ENCODE data around the gene TBC1D4.
"Not testable (repeated sequence)": the region's sequence is repeated elsewhere in the genome, so short reads cannot be mapped to it uniquely, and the experiment has no call there.

The TBC1D4 gene

GRCh38 chr13:75360170-75360569 is 121.8 kb downstream of the TBC1D4 start:
- no peak for DNase-seq (ENCODE audit: low spot score)

- DNase-seq (ENCODE audit: low spot score), result no peak
Measured at GRCh38 chr13:75359266-75359665, 122.7 kb downstream of the TBC1D4 start.

GRCh38 chr13:75357576-75358289 is 124.2 kb downstream of the TBC1D4 start:
- peak; percentile 35 for DNase-seq (ENCODE audit: low spot score)

GRCh38 chr13:75356421-75356820 is 125.5 kb downstream of the TBC1D4 start:
- DNase-seq (ENCODE audit: low spot score), result no peak

GRCh38 chr13:75355609-75356008 is 126.4 kb downstream of the TBC1D4 start:
- DNase-seq (ENCODE audit: low spot score), result no peak

- no peak for DNase-seq (ENCODE audit: low spot score)
Measured at GRCh38 chr13:75353781-75354193, 128.2 kb downstream of the TBC1D4 start.

- no peak for DNase-seq (ENCODE audit: low spot score)
Measured at GRCh38 chr13:75352641-75353327, 129.2 kb downstream of the TBC1D4 start.

GRCh38 chr13:75351538-75351937 is 130.4 kb downstream of the TBC1D4 start:
- not testable (repeated sequence) for DNase-seq (ENCODE audit: low spot score)

GRCh38 chr13:75347925-75348324 is 134.0 kb downstream of the TBC1D4 start:
- no peak for DNase-seq (ENCODE audit: low spot score)

- DNase-seq (ENCODE audit: low spot score), result no peak
Measured at GRCh38 chr13:75347457-75347856, 134.5 kb downstream of the TBC1D4 start.

GRCh38 chr13:75345193-75345592 is 136.8 kb downstream of the TBC1D4 start:
- no peak for DNase-seq (ENCODE audit: low spot score)

- DNase-seq (ENCODE audit: low spot score), result no peak
Measured at GRCh38 chr13:75341028-75341427, 140.9 kb downstream of the TBC1D4 start.

- no peak for DNase-seq (ENCODE audit: low spot score)
Measured at GRCh38 chr13:75339635-75340374, 142.2 kb downstream of the TBC1D4 start.

- no peak for DNase-seq (ENCODE audit: low spot score)
Measured at GRCh38 chr13:75334634-75335447, 147.1 kb downstream of the TBC1D4 start.

- no peak for DNase-seq (ENCODE audit: low spot score)
Measured at GRCh38 chr13:75333103-75333502, 148.9 kb downstream of the TBC1D4 start.

- no peak for DNase-seq (ENCODE audit: low spot score)
Measured at GRCh38 chr13:75331792-75332349, 150.1 kb downstream of the TBC1D4 start.

GRCh38 chr13:75330770-75331169 is 151.2 kb downstream of the TBC1D4 start:
- no peak for DNase-seq (ENCODE audit: low spot score)

- DNase-seq (ENCODE audit: low spot score), result no peak
Measured at GRCh38 chr13:75329723-75330122, 152.2 kb downstream of the TBC1D4 start.

- no peak for DNase-seq (ENCODE audit: low spot score)
Measured at GRCh38 chr13:75329097-75329496, 152.9 kb downstream of the TBC1D4 start.

- DNase-seq (ENCODE audit: low spot score), result no peak
Measured at GRCh38 chr13:75327135-75327510, 154.8 kb downstream of the TBC1D4 start.

GRCh38 chr13:75326173-75327134 is 155.5 kb downstream of the TBC1D4 start:
- peak; percentile 36 for DNase-seq (ENCODE audit: low spot score)
